WI38 (cell line): ENCODE results near the gene TIMM10B.

Experiments used
- H3K4me3 ChIP-seq: 2 replicates; pipeline ENCODE4 v1.5.1; 2011; ENCODE audit warnings: low read depth, mild to moderate bottlenecking, control low read depth, low read length
- TF ChIP-seq, protein P1 (sequence below): IDR thresholded peaks from 2 replicates; pipeline ENCODE4 v1.5.1; 2012; ENCODE audit warnings: low read depth, mild to moderate bottlenecking, control low read depth, low read length

Gene TIMM10B

DNA sequence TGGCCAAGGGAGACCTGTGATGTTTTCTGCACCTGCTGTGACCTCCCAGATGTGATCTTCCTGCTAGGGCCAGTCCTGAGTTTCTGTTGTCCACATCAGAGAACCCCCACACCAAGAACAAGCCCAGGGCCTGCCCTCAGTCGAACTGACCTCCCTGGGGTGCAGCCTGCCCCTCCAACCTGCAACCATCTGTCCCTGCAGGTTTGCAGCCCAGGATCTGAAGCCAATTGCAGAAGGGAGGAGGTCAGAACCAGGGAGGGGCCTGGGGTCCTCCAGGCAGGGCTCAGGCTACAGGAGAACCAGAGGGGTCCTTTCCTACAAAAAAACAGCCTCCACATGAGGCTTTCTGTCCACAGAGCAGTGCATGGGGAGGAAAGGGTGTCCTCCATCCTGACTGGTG lies 8.4 kb upstream of the TIMM10B start:
- TF ChIP-seq, protein P1, sequence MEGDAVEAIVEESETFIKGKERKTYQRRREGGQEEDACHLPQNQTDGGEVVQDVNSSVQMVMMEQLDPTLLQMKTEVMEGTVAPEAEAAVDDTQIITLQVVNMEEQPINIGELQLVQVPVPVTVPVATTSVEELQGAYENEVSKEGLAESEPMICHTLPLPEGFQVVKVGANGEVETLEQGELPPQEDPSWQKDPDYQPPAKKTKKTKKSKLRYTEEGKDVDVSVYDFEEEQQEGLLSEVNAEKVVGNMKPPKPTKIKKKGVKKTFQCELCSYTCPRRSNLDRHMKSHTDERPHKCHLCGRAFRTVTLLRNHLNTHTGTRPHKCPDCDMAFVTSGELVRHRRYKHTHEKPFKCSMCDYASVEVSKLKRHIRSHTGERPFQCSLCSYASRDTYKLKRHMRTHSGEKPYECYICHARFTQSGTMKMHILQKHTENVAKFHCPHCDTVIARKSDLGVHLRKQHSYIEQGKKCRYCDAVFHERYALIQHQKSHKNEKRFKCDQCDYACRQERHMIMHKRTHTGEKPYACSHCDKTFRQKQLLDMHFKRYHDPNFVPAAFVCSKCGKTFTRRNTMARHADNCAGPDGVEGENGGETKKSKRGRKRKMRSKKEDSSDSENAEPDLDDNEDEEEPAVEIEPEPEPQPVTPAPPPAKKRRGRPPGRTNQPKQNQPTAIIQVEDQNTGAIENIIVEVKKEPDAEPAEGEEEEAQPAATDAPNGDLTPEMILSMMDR = no peak
- H3K4me3 ChIP-seq = peak overlapping the region; percentile 73

DNA sequence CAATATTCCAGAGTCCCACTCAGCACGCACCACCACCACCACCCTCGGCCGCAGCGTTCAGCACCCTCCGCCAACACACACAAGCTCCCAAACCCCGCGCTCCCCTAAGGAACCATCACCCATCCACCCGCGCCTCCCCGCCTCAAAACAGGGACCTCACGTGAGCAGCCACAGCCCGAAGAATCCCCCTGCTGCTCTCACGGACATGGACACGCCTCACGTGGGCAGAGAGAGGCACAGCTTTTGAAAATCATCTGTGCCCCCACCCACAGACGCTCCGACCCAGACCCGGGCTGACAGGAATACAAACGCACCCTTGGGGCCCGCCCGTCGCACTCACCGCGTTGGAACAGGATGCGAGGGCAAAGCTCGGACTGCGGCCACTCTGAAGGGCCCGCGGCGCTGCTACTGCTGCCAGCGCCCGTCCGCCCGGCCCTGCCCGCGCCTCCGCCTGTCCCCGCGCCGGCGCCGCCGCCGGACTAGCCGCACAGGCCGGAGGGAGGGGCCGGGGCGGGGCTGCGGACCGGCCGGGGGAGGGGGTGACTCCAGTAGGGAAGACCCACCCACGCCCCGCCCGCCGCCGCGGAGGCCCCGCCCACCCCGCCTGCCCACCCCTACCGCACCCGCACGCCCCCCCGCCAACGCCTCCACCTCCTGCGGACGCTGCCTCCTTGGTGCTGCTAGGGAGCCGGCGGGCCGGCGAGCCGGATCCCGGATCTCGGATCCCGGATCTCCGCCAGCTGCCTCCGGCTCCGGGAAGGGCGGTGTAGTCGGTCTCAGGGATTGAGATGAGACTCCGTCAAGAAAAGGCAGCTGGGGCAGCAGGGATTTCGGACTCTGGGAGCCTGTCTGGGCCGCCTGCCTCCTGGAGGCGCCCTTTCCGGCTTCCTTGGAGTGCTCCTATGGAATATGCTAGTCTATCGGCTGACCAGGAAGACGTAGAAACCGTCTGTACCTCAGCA lies 7.6 kb upstream of the TIMM10B start, which contains the start of gene TRIM3:
Gene TRIM3 (minus strand): TSS at position 491 of the 962 bp plus-strand sequence. CDS start 8,246 bp downstream, outside the sequence.
- TF ChIP-seq, protein P1 = 0 out of 2 replicates have a peak, but pooled peaks have one; percentile 34
- peak within 1 kb of the TSS; percentile 73 for H3K4me3 ChIP-seq

DNA sequence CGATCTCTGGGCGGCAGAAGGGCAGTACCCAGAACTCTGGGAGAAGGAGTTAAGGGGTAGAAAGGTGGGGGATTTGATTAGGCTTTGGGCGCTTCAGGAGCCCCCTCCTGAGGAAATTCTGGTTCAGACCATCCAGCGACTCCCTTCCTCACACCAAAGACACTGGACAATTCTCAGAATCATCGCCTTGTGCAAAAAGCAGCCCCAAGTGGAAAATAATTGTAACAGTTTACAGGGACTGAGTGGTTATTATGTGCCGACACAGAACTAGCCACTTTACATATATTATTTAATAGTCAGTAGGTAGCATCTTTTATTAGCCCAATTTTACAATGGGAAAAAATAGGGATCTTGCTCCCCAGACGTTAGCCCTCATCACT lies 6.9 kb upstream of the TIMM10B start:
- peak overlapping the region; percentile 57 for H3K4me3 ChIP-seq
- TF ChIP-seq, protein P1 = no peak; the same call in 1 of the 2 replicates

DNA sequence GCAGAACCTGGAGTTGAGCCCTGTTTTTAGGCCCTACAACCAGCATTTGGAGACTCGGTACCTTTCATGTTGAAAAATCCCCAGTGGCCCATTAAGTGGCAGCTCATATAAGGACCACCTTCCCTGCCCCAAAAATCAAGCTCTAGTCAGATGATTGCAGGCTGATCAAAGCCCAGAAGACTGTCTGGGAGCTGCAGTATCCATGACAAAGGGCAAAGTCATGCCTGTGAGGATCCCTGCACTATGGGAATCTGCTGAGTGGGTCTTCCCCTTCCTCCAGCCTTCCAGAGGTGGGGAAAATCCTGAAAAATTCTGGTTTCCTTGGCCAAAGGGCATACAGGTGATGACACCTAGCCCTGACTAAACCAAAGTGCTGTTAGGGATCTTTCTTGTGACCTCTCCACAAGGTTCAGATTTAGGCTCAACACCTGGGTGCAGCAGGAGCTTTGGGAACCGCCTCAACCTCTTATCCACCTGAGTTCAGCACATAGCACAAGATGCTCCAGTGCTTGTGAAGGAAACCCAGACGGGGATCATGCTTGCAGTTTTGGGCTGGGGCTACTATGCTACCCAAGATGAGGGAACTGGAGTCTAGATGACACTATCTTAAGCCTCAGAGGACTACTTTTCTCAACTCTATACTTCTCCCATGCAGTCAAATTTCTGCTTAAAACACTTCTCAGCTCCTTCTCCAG lies 6.3 kb upstream of the TIMM10B start:
- no peak overlapping the region; the same call in 1 of the 2 replicates for H3K4me3 ChIP-seq
- TF ChIP-seq, protein P1 = no peak

DNA sequence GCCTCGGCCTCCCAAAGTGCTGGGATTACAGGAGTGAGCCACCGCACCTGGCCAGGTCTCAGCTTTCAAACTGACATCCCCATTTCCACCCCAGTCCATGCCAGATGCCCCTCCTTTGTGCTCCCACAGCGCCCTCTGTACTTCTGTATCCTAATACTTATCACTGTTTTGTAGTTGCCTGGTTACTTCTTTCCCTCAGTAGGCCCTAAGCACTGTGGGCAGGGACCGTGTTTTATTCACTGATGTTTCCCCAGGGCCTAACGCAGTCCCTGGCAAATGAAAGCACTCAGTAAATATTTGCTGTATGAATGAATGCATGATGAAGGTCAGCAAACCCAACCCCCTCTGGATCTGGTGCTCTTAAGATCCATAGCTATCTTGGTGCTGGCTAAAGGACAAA lies 5.4 kb upstream of the TIMM10B start:
- TF ChIP-seq, protein P1 = no peak
- H3K4me3 ChIP-seq = no peak overlapping the region

DNA sequence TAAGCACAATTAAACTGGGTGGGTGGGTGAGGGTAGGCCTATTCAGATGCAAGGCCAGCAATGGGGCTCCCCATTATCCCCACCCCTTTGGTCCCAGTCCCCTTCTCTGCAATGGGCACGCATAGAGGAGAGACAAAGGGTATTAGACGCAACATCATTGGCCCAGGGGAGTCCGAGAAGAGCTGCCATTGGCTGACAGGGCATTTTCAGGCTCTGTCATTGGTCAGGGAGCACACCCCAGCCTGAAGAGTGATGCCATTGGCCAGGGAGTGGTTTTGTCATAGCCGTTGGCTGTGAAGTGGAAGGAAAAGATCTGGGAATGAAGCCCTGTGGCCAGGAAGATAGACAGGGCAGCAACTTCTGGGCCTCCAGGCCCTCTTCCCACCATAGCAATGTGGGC lies 4.7 kb upstream of the TIMM10B start:
- TF ChIP-seq, protein P1 = no peak
- H3K4me3 ChIP-seq = no peak overlapping the region
